Astrocyte (in vitro differentiated cells and primary cell): ENCODE measurements around the gene GPC3. TPM values are rescaled to one million over a fixed set of nuclear protein-coding genes. Genes with fewer than 3 reads are reported as not detected.

Experiments used
- DNase-seq: peaks from one replicate; pipeline ENCODE4 v3.0.0-alpha.2; 2010; ENCODE audit warnings: low read depth
- FAIRE-seq: peaks from 2 replicates; lab custom pipeline; 2011; peaks lifted over from hg19 to GRCh38; lab: Jason Lieb, UNC
- H2AFZ ChIP-seq: 2 replicates; pipeline ENCODE4 v1.6.0; 2012; ENCODE audit warnings: low read depth, low read length, inconsistent platforms
- H3K27ac ChIP-seq: 2 replicates; pipeline ENCODE4 v1.5.1; 2011; ENCODE audit warnings: low read depth, low read length, inconsistent platforms
- H3K27me3 ChIP-seq: 2 replicates; pipeline ENCODE4 v1.6.0; 2011; ENCODE audit warnings: low read length, inconsistent platforms; ENCODE audit not compliant: insufficient read depth
- H3K36me3 ChIP-seq: 2 replicates; pipeline ENCODE4 v1.5.1; 2011; ENCODE audit warnings: low read length, inconsistent platforms; ENCODE audit not compliant: insufficient read depth
- H3K4me1 ChIP-seq: 2 replicates; pipeline ENCODE4 v1.5.1; 2011; ENCODE audit warnings: low read length, inconsistent platforms; ENCODE audit not compliant: insufficient read depth
- H3K4me2 ChIP-seq: 2 replicates; pipeline ENCODE4 v1.6.0; 2012; ENCODE audit warnings: low read length, inconsistent platforms
- H3K4me3 ChIP-seq: 2 replicates; pipeline ENCODE4 v1.5.1; 2011; ENCODE audit warnings: low read depth, mild to moderate bottlenecking, low read length, inconsistent platforms; ENCODE audit not compliant: insufficient read depth
- H3K79me2 ChIP-seq: 2 replicates; pipeline ENCODE4 v1.6.0; 2012; ENCODE audit warnings: mild to moderate bottlenecking, low read length, inconsistent platforms; ENCODE audit not compliant: insufficient read depth
- H3K9ac ChIP-seq: 2 replicates; pipeline ENCODE4 v1.6.0; 2012; ENCODE audit warnings: mild to moderate bottlenecking, low read length, inconsistent platforms
- H3K9me3 ChIP-seq: 2 replicates; pipeline ENCODE4 v1.5.1; 2012; ENCODE audit warnings: low read depth, mild to moderate bottlenecking, low read length, inconsistent platforms; ENCODE audit not compliant: insufficient read depth
- H4K20me1 ChIP-seq: 2 replicates; pipeline ENCODE4 v1.6.0; 2012; ENCODE audit warnings: low read length, inconsistent platforms; ENCODE audit not compliant: insufficient read depth
- H3K27ac Mint-ChIP-seq: one replicate; pipeline ENCODE4 v1.8.0; 2021; ENCODE audit warnings: mild to moderate bottlenecking, mixed read lengths; ENCODE audit not compliant: unreplicated experiment
- H3K27me3 Mint-ChIP-seq: one replicate; pipeline ENCODE4 v1.8.0; 2021; ENCODE audit warnings: low read depth, mixed read lengths; ENCODE audit not compliant: unreplicated experiment
- H3K36me3 Mint-ChIP-seq: one replicate; pipeline ENCODE4 v1.8.0; 2021; ENCODE audit warnings: low read depth, mixed read lengths; ENCODE audit not compliant: unreplicated experiment
- H3K4me1 Mint-ChIP-seq: one replicate; pipeline ENCODE4 v1.8.0; 2021; ENCODE audit warnings: low read depth, mixed read lengths; ENCODE audit not compliant: unreplicated experiment
- H3K4me3 Mint-ChIP-seq: one replicate; pipeline ENCODE4 v1.8.0; 2021; ENCODE audit warnings: mild to moderate bottlenecking, moderate library complexity, mixed read lengths; ENCODE audit not compliant: unreplicated experiment
- H3K9me3 Mint-ChIP-seq: one replicate; pipeline ENCODE4 v1.8.0; 2021; ENCODE audit warnings: mild to moderate bottlenecking, mixed read lengths; ENCODE audit not compliant: unreplicated experiment
- EZH2 ChIP-seq: IDR thresholded peaks from 2 replicates; pipeline ENCODE4 v1.6.1; 2012; ENCODE audit warnings: mild to moderate bottlenecking, low read length, inconsistent platforms; ENCODE audit not compliant: insufficient read depth
- total RNA-seq: library from RNA; stranded (reverse); gene quantifications from 2 replicates; pipeline ENCODE4 v1.2.1, GENCODE V29; 2021
- TF ChIP-seq, protein P1 (sequence below): IDR thresholded peaks from 2 replicates; pipeline ENCODE4 v1.5.1; 2011; ENCODE audit warnings: low read depth, mild to moderate bottlenecking, inconsistent platforms, low read length, moderate library complexity; ENCODE audit not compliant: insufficient read depth

Gene GPC3
- total RNA-seq, 1 donor from 2014 or later: 8.2 TPM

DNA sequence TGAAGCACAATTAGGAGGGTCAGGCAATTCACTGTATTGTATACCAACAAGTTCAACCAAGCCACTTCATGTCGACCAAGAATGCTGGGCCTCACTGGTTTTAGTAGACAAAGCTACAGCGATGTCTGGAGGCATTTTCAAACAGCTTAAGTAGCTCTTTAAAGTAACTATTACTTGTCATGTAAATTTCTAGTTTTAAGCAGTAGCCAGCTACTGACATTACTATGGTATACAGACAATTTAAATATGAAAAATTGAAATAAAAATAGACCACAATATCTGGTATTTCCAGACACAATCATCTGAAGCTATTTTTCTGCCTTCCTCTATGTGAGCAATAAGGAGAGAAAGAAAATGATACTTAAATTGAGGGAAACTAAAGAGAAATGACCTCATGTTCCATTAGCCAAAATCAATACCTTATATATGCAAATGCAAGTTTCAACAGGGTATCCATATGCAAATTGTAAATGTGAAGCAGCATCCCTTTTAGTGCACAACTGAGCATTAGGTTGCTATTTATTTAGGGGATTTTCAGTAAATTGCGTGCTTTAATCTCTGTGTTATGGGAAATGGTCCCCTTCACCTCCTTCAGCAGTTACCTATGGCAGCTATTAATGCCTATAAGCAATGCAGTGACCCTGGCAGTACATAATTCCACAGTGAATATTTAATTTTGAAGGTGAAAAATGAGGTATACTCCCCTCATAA, 119.5 kb downstream of the GPC3 start:
- Histone ChIP-seq H3K4me3 (no peak overlapping the region), H2AFZ (no peak overlapping the region), H4K20me1 (no peaks in the 10 kb centered on the region), H3K9me3 (no peaks in the 10 kb centered on the region), H3K36me3 (no peaks in the 10 kb centered on the region), H3K27ac (no peak overlapping the region), H3K4me2 (no peak overlapping the region), H3K27me3 (no peaks in the 10 kb centered on the region), H3K4me1 (no peaks in the 10 kb centered on the region), H3K79me2 (no peaks in the 10 kb centered on the region), H3K9ac (no peak overlapping the region)
- DNase-seq: no peak
- Mint-ChIP-seq H3K9me3 (peaks cover 6% of the 10 kb centered on the region), H3K27me3 (no peaks in the 10 kb centered on the region), H3K4me1 (no peaks in the 10 kb centered on the region), H3K4me3 (no peak overlapping the region), H3K27ac (no peak overlapping the region), H3K36me3 (peaks cover 1% of the 10 kb centered on the region)
- no peak for TF ChIP-seq EZH2
- TF ChIP-seq, protein P1, sequence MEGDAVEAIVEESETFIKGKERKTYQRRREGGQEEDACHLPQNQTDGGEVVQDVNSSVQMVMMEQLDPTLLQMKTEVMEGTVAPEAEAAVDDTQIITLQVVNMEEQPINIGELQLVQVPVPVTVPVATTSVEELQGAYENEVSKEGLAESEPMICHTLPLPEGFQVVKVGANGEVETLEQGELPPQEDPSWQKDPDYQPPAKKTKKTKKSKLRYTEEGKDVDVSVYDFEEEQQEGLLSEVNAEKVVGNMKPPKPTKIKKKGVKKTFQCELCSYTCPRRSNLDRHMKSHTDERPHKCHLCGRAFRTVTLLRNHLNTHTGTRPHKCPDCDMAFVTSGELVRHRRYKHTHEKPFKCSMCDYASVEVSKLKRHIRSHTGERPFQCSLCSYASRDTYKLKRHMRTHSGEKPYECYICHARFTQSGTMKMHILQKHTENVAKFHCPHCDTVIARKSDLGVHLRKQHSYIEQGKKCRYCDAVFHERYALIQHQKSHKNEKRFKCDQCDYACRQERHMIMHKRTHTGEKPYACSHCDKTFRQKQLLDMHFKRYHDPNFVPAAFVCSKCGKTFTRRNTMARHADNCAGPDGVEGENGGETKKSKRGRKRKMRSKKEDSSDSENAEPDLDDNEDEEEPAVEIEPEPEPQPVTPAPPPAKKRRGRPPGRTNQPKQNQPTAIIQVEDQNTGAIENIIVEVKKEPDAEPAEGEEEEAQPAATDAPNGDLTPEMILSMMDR: no peak
- peak; percentile 45 for FAIRE-seq

DNA sequence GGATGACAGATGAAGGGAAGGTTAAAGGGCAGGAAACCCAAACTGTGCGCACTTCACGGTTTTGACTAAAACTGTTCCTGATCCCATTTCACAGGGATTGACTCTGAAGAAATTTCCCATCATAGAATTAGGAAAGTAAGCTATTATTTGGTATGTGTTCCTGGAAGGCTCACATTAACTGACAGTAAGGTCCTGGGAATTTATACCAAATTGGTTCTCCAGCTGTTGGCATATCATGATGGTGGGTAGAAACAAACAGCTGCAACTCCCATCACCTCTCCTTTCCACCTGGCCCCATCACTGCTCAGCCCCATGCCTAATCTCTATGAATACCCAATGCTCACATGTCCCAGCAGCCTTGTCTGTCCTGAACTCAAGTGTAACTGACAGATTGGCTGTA, 121.2 kb downstream of the GPC3 start:
- H3K9ac ChIP-seq: no peak overlapping the region
- H3K4me2 ChIP-seq: no peak overlapping the region
- H3K4me3 ChIP-seq: no peak overlapping the region
- no peak overlapping the region for H3K4me3 Mint-ChIP-seq
- peaks cover 1% of the 10 kb centered on the region for H3K36me3 Mint-ChIP-seq
- no peaks in the 10 kb centered on the region for H4K20me1 ChIP-seq
- H3K79me2 ChIP-seq: no peaks in the 10 kb centered on the region
- no peak overlapping the region for H3K27ac Mint-ChIP-seq
- peaks cover 6% of the 10 kb centered on the region for H3K9me3 Mint-ChIP-seq
- FAIRE-seq (peak; percentile 34), DNase-seq (no peak)
- H3K9me3 ChIP-seq: no peaks in the 10 kb centered on the region
- TF ChIP-seq EZH2: no peak
- TF ChIP-seq, protein P1: no peak
- H3K27ac ChIP-seq: no peak overlapping the region
- no peaks in the 10 kb centered on the region for H3K4me1 ChIP-seq
- H3K27me3 Mint-ChIP-seq: no peaks in the 10 kb centered on the region
- peaks cover 3% of the 10 kb centered on the region for H3K4me1 Mint-ChIP-seq
- H3K36me3 ChIP-seq: no peaks in the 10 kb centered on the region
- no peak overlapping the region for H2AFZ ChIP-seq
- no peaks in the 10 kb centered on the region for H3K27me3 ChIP-seq

DNA sequence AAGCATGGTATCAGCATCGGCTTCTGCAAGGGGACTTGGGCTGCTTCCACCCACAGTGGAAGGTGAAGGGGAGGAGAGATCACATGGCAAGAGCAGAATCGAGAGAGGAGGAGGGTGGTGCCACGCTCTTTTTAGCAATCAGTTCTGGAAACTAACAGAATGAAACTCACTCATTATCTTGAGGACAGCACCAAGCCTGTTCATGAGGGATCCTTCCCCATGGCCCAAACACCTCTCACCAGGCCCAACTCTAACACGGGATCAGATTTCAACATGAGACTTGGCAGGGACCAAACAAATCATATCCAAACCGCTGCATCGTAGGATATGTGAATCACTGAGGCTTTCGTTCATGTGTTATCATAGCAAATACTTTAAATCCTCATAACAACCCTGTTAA, 125.5 kb downstream of the GPC3 start:
- no peaks in the 10 kb centered on the region for H3K9me3 ChIP-seq
- Mint-ChIP-seq H3K4me3 (no peak overlapping the region), H3K27ac (no peak overlapping the region), H3K27me3 (no peaks in the 10 kb centered on the region), H3K9me3 (no peaks in the 10 kb centered on the region), H3K36me3 (peaks cover 1% of the 10 kb centered on the region), H3K4me1 (peaks cover 3% of the 10 kb centered on the region)
- H2AFZ ChIP-seq: no peak overlapping the region
- H3K79me2 ChIP-seq: no peaks in the 10 kb centered on the region
- no peak overlapping the region for H3K4me2 ChIP-seq
- no peaks in the 10 kb centered on the region for H3K36me3 ChIP-seq
- no peaks in the 10 kb centered on the region for H3K27me3 ChIP-seq
- H3K9ac ChIP-seq: no peak overlapping the region
- H4K20me1 ChIP-seq: no peaks in the 10 kb centered on the region
- H3K4me1 ChIP-seq: no peaks in the 10 kb centered on the region
- no peak overlapping the region for H3K27ac ChIP-seq
- FAIRE-seq (peak; percentile 65), DNase-seq (peak; percentile 38)
- no peak overlapping the region for H3K4me3 ChIP-seq
- TF ChIP-seq, protein P1: no peak
- TF ChIP-seq EZH2: no peak
